Ovary (tissue), 9 donors: ENCODE data around the gene CPA1. TPM values are rescaled to one million over a fixed set of nuclear protein-coding genes. Genes with fewer than 3 reads are reported as not detected.

Experiments
- DNase-seq, 5 donors: peaks; one replicate each; pipeline ENCODE4 v3.0.0-alpha.2; 2019 to 2020
- H3K27ac ChIP-seq, 2 donors: fragments of 200-600 bp; one replicate each; pipeline versions ENCODE4 v1.5.1 to v1.8.0; 2019 to 2022
- H3K27me3 ChIP-seq: fragments of 200-600 bp; one replicate; pipeline ENCODE4 v1.8.0; 2022
- H3K36me3 ChIP-seq: fragments of 200-600 bp; sonication (generic); one replicate; pipeline ENCODE4 v1.5.1; 2019
- H3K4me1 ChIP-seq: one replicate; pipeline ENCODE4 v1.8.1; 2013; ENCODE audit warnings: mild to moderate bottlenecking, moderate library complexity; ENCODE audit not compliant: insufficient read depth
- H3K4me3 ChIP-seq: fragments of 200-600 bp; sonication (generic); one replicate; pipeline ENCODE4 v1.5.1; 2017
- H3K9me3 ChIP-seq, 2 donors: fragments of 200-600 bp in 1 of 2; sonication (generic) in 1 of 2; one replicate each; pipeline versions ENCODE4 v1.5.1 to v1.8.1; 2013 to 2019; ENCODE audit warnings: mild to moderate bottlenecking in 1 of 2, moderate library complexity in 1 of 2
- CTCF ChIP-seq, 3 donors: fragments of 450-650 bp in 2 of 3; fragments of 200-600 bp in 1 of 3; IDR thresholded peaks; one replicate each; pipeline versions ENCODE4 v1.5.1 to v1.8.0; 2016 to 2022; ENCODE audit warnings: antibody characterized with exemption in 3 of 3, mild to moderate bottlenecking in 1 of 3
- EP300 ChIP-seq: sonication (generic); formaldehyde crosslinking; IDR thresholded peaks from one replicate; pipeline ENCODE4 v1.6.1; 2017; ENCODE audit warnings: antibody characterized with exemption
- POLR2A ChIP-seq: fragments of 450-650 bp; IDR thresholded peaks from one replicate; pipeline ENCODE4 v1.6.1; 2017; ENCODE audit warnings: antibody characterized with exemption, mild to moderate bottlenecking, moderate library complexity
- WGBS, 3 donors: extraction: QIAGEN DNeasy Blood & Tissue Kit in 1 of 3; methylation state at CpG; one replicate each; pipeline versions ENCODE4 v1.1.5 to v1.1.7; 2013 to 2017; 5-methylcytosine and 5-hydroxymethylcytosine counted together
- intact Hi-C, 4 donors: fragments of 100-400 bp; cut with DNase I; formaldehyde crosslinking; loops; one replicate each; pipeline versions ENCODE4 v1.11.0 to v1.15.1; 2022 to 2023
- polyA plus RNA-seq, 2 donors: library from polyadenylated mRNA; stranded (reverse); fragments of 200-250 nt in 1 of 2; fragments of 350-450 nt in 1 of 2; fragmentation: Illumina TruSeq in 1 of 2; extraction: RNeasy Lipid Tissue Mini Kit (QIAGEN cat#74804) in 1 of 2; gene quantifications; one replicate each; pipeline ENCODE4 v1.2.3, GENCODE V29; 2013 to 2014
- total RNA-seq, 7 donors: library from RNA; depleted of rRNA in 2 of 7; stranded (reverse); fragments of >200 nt in 2 of 7; fragmentation: NEBNext Ultra II Directional in 3 of 7; extraction: Animal tissue kit (Norgen Biotek cat#: 25700) in 3 of 7; gene quantifications; one replicate each; pipeline versions ENCODE4 v1.1.0 to v1.2.4, GENCODE V29; 2016 to 2023
- donor health status: DM: no; HTN: no; CAD: no; lungs with moderate emphysema.
- donor health status: DM: no; HTN: no; CAD: no.
- donor health status: Bipolar disorder and iron deficiency.
- donor health status: DM: yes; HTN: yes; CAD: no.
- donor health status: DM: no; HTN: no; CAD: no.
- donor health status: DM: yes; HTN: yes; CAD: no.

The CPA1 gene
- total and polyA plus RNA-seq, 9 donors: 0.31 to 32.4 (median 1.9) TPM; not detected in 2

- H3K27me3 ChIP-seq: no peaks in the 10 kb centered on the region
- intact Hi-C loops: loop anchor here in 1 of 4 donors (5.0 kb wide), 1 partner anchor 40 kb away; no protein-coding TSS in a partner anchor
- peaks cover 15% of the 10 kb centered on the region for H3K4me1 ChIP-seq
- no peak overlapping the region for H3K27ac ChIP-seq
- TF ChIP-seq EP300 (no peak), CTCF (IDR thresholded peaks at IDR 0.05) (no peak), POLR2A (no peak)
- H3K4me3 ChIP-seq: no peak overlapping the region
- WGBS, 3 donors: 63 to 85% (median 84%) methylated on average over 7 of the region's 7 CpGs
- DNase-seq: no peak
- no peaks in the 10 kb centered on the region for H3K9me3 ChIP-seq
- no peaks in the 10 kb centered on the region for H3K36me3 ChIP-seq
Observed at GRCh38 chr7:130397051-130397757, 16.9 kb downstream of the CPA1 start.

DNA sequence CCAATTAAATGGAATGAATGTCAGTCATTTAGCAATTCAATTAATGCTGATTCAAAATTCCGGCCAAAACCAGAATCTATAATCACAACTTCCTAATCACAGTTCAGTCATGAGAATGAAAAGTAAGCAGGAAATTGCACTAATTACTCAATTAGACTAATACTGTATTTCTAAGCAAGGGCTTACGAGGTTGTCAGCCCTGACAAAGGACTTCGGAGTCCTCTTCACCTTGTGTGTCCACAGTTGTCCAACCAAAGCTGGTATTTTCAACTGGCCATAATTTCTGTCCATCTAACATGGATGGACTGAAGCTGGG, 17.4 kb downstream of the CPA1 start:
- WGBS, 3 donors: 94 to 98% (median 97%) methylated on average over 3 of the region's 3 CpGs
- H3K9me3 ChIP-seq: no peaks in the 10 kb centered on the region
- no peak overlapping the region for H3K27ac ChIP-seq
- H3K4me1 ChIP-seq: peaks cover 13% of the 10 kb centered on the region
- no peak for DNase-seq
- no peak overlapping the region for H3K4me3 ChIP-seq
- H3K36me3 ChIP-seq: no peaks in the 10 kb centered on the region
- intact Hi-C loops: loop anchor here in 1 of 4 donors (5.0 kb wide), 1 partner anchor 40 kb away; no protein-coding TSS in a partner anchor
- H3K27me3 ChIP-seq: no peaks in the 10 kb centered on the region
- no peak for TF ChIP-seq CTCF (IDR thresholded peaks at IDR 0.05)
- TF ChIP-seq EP300: no peak
- no peak for TF ChIP-seq POLR2A

DNA sequence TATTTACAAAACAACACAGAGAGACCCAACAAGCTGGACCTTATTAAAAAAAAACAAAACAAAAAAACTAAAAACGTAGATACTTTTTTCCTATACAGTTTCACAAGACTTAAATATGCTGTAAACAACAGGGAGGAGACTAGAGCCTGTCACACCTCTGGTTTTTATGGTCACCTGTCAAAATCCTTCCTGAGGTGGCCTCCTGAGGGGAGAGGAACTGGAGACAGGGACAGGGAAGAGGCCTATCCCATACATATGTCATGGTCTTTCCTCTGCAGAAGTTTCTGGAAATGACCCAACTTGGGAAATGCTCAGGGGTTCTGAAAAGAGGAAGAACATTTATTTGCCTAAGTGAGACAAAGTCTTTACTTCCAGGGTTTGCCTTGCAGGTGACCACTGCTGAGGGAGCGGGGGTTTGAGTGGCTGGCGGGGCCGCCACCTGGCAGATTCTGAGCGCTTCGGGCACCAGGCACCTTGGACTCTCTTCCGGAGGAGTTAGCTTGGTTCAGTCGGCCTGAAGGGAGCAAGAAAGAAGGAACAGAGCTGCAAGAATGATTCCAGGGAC, 18.3 kb downstream of the CPA1 start:
- intact Hi-C loops: loop anchor here in 1 of 4 donors (5.0 kb wide), 1 partner anchor 41 kb away; no protein-coding TSS in a partner anchor
- Histone ChIP-seq H3K9me3 (no peaks in the 10 kb centered on the region), H3K4me1 (peaks cover 13% of the 10 kb centered on the region), H3K4me3 (no peak overlapping the region), H3K36me3 (no peaks in the 10 kb centered on the region), H3K27me3 (no peaks in the 10 kb centered on the region), H3K27ac (no peak overlapping the region)
- DNase-seq: no peak
- TF ChIP-seq EP300 (no peak), CTCF (IDR thresholded peaks at IDR 0.05) (no peak), POLR2A (no peak)
- 86 to 92% (median 86%) methylated on average over 8 of the region's 8 CpGs for WGBS, 3 donors

DNA sequence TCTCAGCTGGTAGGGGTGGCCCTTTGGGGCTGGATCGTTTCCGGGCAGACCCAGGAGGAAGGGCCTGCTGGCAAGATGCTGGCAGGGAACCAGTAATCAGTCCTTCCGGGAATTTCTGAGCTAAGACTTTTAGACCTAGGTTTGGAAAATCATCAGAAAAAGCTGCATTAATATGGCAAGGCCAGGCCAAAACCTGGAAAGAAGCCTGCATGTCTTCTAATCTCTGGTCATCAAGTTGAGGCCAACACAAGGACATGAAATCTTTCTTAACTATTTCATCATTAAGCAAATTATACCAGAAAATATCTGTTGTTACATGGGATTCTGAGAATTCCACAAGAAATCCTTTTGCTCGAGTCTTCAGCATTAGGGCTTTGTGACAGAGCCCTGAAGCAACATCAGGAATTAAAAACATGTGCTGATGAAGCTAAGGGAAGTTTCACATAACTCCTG, 19.9 kb downstream of the CPA1 start:
- WGBS, 3 donors: 22 to 51% (median 34%) methylated on average over 4 of the region's 4 CpGs
- TF ChIP-seq CTCF (IDR thresholded peaks at IDR 0.05) (no peak), EP300 (no peak), POLR2A (no peak)
- intact Hi-C loops: loop anchor here in 1 of 4 donors (2.0 kb wide), 1 partner anchor 35 kb away; no protein-coding TSS in a partner anchor

More for the DNA sequence above, 19.9 kb downstream of the CPA1 start:
- Histone ChIP-seq H3K27me3 (no peaks in the 10 kb centered on the region), H3K4me1 (peaks cover 13% of the 10 kb centered on the region), H3K36me3 (no peaks in the 10 kb centered on the region), H3K9me3 (no peaks in the 10 kb centered on the region), H3K4me3 (no peak overlapping the region), H3K27ac (no peak overlapping the region)
- no peak for DNase-seq
